ENCODE data around the gene C16orf92. TPM values are rescaled to one million over a fixed set of nuclear protein-coding genes. Genes with fewer than 3 reads are reported as not detected.
"Not testable (repeated sequence)": the region's sequence is repeated elsewhere in the genome, so short reads cannot be mapped to it uniquely, and the experiment has no call there.

Gene C16orf92
- polyA plus RNA-seq, 3 donors from 2014 or later, result not detected

DNA sequence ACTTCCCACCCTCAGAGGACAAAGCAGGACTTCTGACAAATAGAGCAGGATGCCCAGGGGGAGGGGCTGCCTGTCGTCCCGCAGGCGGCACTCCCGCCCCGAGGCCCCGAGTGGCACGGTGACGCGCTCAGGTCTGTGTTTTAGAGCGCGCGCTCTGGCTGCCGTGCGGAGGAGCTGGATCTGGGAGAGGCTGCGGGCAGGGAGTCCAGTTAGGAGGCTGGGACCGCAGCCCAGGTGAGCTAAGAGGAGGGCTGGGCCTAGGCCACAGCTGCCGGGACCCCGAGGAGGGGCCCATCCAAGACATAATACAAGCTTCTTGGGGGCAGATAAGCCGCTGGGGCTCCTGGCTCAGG is 18.6 kb upstream of the C16orf92 start:
- Mint-ChIP-seq H3K27me3 (ENCODE audit: low read depth in 3 of 3) (peaks cover 3 to 5% (median 4%) of the 10 kb centered on the region in 3 donors), H3K36me3 (peaks cover 0 to 11% (median 0%) of the 10 kb centered on the region in 3 donors), H3K27ac (no peak overlapping the region), H3K4me3 (no peak overlapping the region), H3K9me3 (peaks cover 0 to 1% (median 0%) of the 10 kb centered on the region in 6 donors), H3K4me1 (peaks cover 0 to 4% of the 10 kb centered on the region in 2 donors)
- no peak for DNase-seq

DNA sequence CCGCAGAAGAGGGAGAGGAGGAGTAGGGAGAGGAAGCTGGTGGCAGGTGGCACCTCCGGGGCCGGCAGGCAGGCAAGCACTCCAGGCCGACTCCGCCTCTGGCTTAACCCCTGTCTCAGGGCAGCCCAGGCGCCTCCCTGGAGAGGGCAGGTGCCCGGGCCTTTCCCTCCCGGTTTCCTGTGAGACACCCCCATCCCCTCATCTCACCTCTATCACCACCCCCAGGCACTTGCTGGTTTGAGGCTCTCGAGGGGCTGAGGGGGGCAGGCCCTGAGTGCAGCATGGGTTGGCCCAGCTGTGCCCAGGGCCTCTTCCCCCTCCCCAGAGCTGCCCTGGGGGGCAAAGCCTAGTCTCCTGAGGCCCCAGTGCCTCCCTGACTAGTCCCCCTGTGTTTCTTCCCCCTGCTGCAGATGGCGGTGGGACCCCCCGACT is 18.2 kb upstream of the C16orf92 start:
- peaks cover 0 to 1% (median 0%) of the 10 kb centered on the region in 6 donors for H3K9me3 Mint-ChIP-seq
- H3K36me3 Mint-ChIP-seq, result peaks cover 0 to 8% (median 0%) of the 10 kb centered on the region in 3 donors
- no peak for DNase-seq
- peaks cover 3 to 8% (median 4%) of the 10 kb centered on the region in 3 donors for H3K27me3 Mint-ChIP-seq (ENCODE audit: low read depth in 3 of 3)
- no peak overlapping the region for H3K4me3 Mint-ChIP-seq
- peaks cover 0 to 3% of the 10 kb centered on the region in 2 donors for H3K4me1 Mint-ChIP-seq
- no peak overlapping the region for H3K27ac Mint-ChIP-seq

DNA sequence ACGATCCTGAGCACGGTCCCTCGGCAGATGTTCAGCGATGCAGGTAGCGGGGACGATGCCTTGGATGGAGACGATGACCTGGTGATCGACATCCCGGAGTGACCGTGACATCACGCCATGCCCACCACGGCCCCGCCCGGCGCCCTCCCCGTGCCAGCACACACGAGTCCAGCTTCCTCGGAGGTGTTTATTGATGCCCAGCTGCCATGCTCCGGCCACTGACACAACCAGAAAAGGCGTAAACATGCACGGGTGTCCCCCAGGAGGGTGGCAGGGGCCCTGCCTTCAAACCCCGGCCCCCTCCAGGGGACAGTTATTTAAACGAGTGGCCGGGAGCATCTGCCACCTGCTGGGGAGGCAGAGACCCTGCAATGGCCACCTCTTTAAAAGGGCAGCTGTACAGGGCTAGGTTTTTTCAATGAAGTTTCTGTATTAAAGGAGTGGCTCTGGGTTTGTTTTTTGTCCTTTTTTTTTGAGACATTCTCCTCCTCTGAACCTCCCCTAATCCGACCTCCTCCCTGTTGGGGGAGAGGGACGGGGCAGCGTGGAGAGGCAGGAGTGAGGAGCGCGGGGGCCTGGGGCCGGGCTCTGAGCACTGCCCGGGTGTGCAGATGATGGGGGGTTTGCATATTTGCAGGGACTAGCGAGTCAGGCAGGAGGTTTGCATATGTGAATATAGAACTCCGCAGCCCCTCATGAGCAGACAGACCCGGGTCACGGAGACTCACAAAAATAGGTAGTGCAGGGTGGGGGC is 17.5 kb upstream of the C16orf92 start:
- H3K9me3 Mint-ChIP-seq, result peaks cover 0 to 1% (median 0%) of the 10 kb centered on the region in 6 donors
- no peak overlapping the region for H3K4me3 Mint-ChIP-seq
- no peak overlapping the region for H3K27ac Mint-ChIP-seq
- H3K27me3 Mint-ChIP-seq (ENCODE audit: low read depth in 3 of 3), result peaks cover 7 to 8% (median 7%) of the 10 kb centered on the region in 3 donors
- H3K4me1 Mint-ChIP-seq, result peaks cover 0 to 3% of the 10 kb centered on the region in 2 donors
- peak; percentile 33 to 53 (median 35) for DNase-seq
- peaks cover 0 to 8% (median 0%) of the 10 kb centered on the region in 3 donors for H3K36me3 Mint-ChIP-seq

DNA sequence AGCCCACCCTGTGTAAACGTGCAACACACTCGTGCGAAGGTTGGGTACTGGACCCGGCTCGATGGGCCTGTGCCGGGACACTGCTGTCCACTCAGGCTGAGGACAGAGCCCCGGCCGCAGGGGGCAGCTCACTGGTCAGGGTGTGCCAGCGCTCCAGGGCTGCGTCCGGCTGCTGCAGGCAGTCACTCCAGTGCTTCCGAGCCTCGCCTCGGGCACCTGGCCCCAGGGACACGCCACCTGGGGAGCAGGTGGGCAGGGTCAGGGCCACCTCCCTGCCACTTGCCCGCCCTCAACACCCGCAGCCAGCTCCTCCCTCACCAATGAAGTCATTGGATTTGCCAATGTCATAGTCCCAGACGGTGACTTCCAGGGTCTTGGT is 16.9 kb upstream of the C16orf92 start:
- Mint-ChIP-seq H3K4me3 (no peak overlapping the region), H3K9me3 (peaks cover 0 to 1% (median 0%) of the 10 kb centered on the region in 6 donors), H3K27me3 (ENCODE audit: low read depth in 3 of 3) (peaks cover 8% of the 10 kb centered on the region in 3 donors), H3K4me1 (peaks cover 0 to 3% of the 10 kb centered on the region in 2 donors), H3K27ac (no peak overlapping the region), H3K36me3 (peaks cover 0 to 8% (median 0%) of the 10 kb centered on the region in 3 donors)
- DNase-seq, result no peak

DNA sequence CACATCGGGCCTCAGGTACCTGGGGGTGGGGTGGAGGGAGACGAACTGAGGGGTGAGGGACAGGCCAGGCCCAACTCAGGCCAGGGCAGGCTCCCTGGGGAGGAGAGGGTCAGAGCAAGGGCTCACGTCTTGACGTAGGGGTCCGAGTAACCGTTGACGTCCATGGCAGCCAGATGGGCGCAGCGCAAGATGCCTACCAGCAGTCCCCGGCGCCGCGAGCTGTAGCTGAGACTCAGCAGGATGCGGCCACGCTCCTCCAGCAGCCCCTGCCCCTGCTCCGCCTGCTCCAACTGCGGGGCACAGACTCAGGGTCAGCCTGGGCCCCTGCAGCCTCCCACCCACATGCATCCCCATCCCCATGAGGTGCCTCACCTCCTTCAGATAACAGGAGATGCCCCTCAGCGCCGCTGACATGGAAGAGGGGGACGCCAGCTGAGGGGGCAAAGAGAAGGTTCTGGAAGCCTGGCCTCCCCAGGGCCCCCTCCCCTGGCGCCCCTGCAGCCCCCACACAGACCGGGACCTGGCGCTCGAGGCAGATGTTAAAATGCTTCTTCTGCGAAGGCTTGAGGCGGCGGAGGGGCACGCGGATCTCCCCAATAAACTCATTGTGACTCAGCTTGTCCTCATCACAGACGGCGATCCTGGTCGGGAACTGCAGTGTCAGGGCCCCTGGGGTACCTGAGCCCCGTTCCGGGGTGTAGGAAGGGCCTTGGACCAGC is 16.2 kb upstream of the C16orf92 start:
- Mint-ChIP-seq H3K9me3 (peaks cover 0 to 1% (median 0%) of the 10 kb centered on the region in 6 donors), H3K27me3 (ENCODE audit: low read depth in 3 of 3) (peaks cover 8 to 10% (median 10%) of the 10 kb centered on the region in 3 donors), H3K36me3 (peaks cover 0 to 8% (median 0%) of the 10 kb centered on the region in 3 donors), H3K4me1 (peaks cover 1 to 3% of the 10 kb centered on the region in 2 donors), H3K4me3 (no peak overlapping the region), H3K27ac (no peak overlapping the region)
- DNase-seq, result no peak

DNA sequence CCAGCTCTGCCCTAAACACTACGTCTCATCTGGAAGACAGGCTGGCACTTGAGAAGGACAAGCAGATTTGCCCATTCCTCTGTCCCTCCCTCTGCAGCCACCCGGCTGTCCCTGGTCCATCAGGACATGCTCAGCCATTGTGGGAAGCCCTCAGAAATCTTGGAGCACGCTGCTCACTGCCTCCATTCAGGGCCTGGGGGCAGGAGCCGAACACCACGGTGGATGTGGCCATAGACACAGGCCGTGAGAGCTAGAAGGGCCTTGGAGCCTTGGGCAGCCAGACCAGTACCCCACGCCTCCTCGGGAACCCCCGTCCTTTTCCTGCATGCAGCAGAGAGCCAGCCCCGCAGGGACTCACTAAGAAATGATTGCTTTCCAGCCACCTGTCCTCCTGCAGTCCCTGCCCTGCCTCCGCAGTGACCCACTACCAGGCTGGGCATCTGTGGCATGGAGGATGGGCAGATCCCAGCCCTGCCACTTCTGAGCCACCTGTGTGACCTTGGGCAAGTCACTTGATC is 15.6 kb upstream of the C16orf92 start:
- Mint-ChIP-seq H3K27me3 (ENCODE audit: low read depth in 3 of 3) (peaks cover 10 to 15% (median 10%) of the 10 kb centered on the region in 3 donors), H3K36me3 (peaks cover 0 to 2% (median 0%) of the 10 kb centered on the region in 3 donors), H3K27ac (no peak overlapping the region), H3K9me3 (peaks cover 0 to 3% (median 0%) of the 10 kb centered on the region in 6 donors), H3K4me3 (no peak overlapping the region), H3K4me1 (peaks cover 5% of the 10 kb centered on the region in 2 donors)
- no peak for DNase-seq

DNA sequence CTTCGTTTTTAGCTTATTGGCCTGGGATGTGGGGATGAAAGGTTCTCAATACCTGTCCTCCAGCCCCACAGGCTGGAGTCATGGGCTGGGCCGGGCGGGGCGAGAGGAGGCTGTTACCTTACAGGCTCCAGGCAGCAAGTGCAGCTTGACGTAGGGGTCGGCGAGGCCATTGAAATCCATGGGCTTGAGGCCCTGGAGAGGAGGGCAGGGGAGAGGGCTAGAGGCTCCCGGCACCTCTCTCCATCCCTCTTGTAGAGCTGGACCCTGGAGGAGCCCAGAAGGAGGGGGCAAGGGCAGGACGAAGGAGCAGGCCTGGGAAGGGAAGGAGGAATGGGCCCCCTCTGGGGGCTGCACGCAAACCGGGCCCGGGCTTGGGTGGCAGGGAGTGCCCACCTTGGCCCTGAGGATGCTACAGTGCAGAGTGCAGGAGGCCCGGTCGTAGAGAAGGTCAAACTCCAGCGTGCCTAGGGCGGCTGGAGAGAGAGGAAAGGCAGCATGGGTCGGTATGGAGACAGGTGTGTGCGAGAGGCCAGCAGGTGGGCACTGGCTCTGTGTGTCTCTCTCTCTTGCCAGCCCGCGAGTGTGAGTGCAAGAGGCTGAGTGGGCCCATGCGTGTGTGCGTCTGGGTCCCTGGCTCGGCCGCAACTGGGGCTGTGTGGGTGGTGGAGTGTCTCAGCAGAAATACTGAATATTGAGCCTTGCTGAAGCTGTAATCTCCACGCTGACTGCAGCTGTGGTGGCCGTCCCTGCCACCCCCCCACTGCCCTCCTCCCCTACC is 13.7 kb upstream of the C16orf92 start:
- Mint-ChIP-seq H3K36me3 (no peaks in the 10 kb centered on the region), H3K4me3 (peak overlapping the region in 3 of 5 donors; percentile 18 to 48 (median 24)), H3K9me3 (peaks cover 0 to 2% (median 0%) of the 10 kb centered on the region in 6 donors), H3K27ac (no peak overlapping the region), H3K27me3 (ENCODE audit: low read depth in 3 of 3) (peaks cover 10 to 18% (median 14%) of the 10 kb centered on the region in 3 donors), H3K4me1 (peaks cover 2 to 5% of the 10 kb centered on the region in 2 donors)
- no peak for DNase-seq

- Mint-ChIP-seq H3K9me3 (peaks cover 0 to 2% (median 0%) of the 10 kb centered on the region in 6 donors), H3K4me3 (peak overlapping the region in 4 of 5 donors; percentile 36 to 66 (median 41)), H3K4me1 (peaks cover 2 to 5% of the 10 kb centered on the region in 2 donors), H3K27ac (peak overlapping the region in 1 of 6 donors; percentile 50), H3K27me3 (ENCODE audit: low read depth in 3 of 3) (peaks cover 10 to 18% (median 14%) of the 10 kb centered on the region in 3 donors), H3K36me3 (no peaks in the 10 kb centered on the region)
- no peak for DNase-seq
Observed at GRCh38 chr16:30009990-30010843, 12.8 kb upstream of the C16orf92 start.

DNA sequence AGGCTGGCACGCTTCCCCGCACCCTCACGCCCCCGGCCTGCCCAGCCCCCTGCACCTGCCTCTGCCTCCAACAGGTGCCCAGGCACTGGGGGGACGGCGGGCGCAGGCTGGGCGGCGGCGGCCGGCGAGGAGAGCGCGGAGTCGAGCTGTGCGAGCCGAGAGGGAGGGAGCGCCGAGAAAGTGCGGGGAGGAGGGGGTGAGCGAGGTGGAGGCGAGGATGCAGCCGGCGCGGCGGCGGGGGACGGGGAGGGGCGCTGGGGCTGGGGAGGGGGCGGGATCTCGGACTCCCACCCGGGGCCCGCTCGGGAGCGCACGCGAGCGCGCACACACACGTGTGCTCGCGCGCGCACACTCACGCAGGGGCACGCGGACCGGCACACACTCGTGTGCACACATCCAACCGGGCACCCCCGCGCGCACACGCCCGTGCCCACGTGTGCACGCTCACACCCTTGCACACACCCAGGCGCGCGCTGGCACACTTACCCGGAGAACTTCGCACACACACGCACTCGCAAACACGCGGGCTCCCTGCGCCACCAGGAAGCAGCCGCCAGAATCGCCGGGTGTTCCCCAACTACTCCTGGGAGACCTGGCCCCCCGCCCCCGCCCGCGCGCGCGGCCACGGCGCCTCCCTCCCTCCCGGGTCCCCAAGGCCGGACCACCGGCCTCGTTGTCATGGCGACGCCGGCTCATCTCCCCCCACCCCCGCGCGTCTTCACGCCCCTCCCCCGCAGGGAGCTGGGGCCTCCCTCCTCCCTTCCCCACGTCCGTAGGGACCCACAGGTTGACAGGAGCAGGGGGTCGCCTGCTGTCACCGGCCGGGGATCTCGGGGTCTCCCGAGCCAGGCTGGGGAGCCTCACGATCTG is 11.9 kb upstream of the C16orf92 start, which contains the start of gene DOC2A:
Gene DOC2A, minus strand, starts transcription at position 184 of the 870 bp plus-strand sequence. CDS start 805 bp downstream, outside the sequence.
- no peak for DNase-seq
- Mint-ChIP-seq H3K36me3 (no peaks in the 10 kb centered on the region), H3K4me1 (peaks cover 2 to 5% of the 10 kb centered on the region in 2 donors), H3K27me3 (ENCODE audit: low read depth in 3 of 3) (peaks cover 10 to 18% (median 14%) of the 10 kb centered on the region in 3 donors), H3K9me3 (peaks cover 0 to 2% (median 0%) of the 10 kb centered on the region in 6 donors), H3K4me3 (peak within 1 kb of the TSS in 4 of 5 donors; percentile 58 to 84 (median 70)), H3K27ac (peak within 1 kb of the TSS in 1 of 6 donors; percentile 50)

GRCh38 chr16:30011714-30012504 is 11.1 kb upstream of the C16orf92 start:
- Mint-ChIP-seq H3K27ac (no peak overlapping the region), H3K4me1 (peaks cover 2 to 5% of the 10 kb centered on the region in 2 donors), H3K36me3 (no peaks in the 10 kb centered on the region), H3K9me3 (peaks cover 0 to 2% (median 0%) of the 10 kb centered on the region in 6 donors), H3K4me3 (peak overlapping the region; percentile 60 to 84 (median 76)), H3K27me3 (ENCODE audit: low read depth in 3 of 3) (peaks cover 10 to 18% (median 14%) of the 10 kb centered on the region in 3 donors)
- no peak for DNase-seq

GRCh38 chr16:30012598-30012997 is 10.4 kb upstream of the C16orf92 start:
- H3K4me1 Mint-ChIP-seq, H3K27ac Mint-ChIP-seq, H3K4me3 Mint-ChIP-seq, H3K9me3 Mint-ChIP-seq, H3K36me3 Mint-ChIP-seq, DNase-seq: not testable (repeated sequence)
- peaks cover 8 to 20% (median 14%) of the 10 kb centered on the region in 3 donors for H3K27me3 Mint-ChIP-seq (ENCODE audit: low read depth in 3 of 3)
